ENCODE data around the gene CCSER2.

DNA sequence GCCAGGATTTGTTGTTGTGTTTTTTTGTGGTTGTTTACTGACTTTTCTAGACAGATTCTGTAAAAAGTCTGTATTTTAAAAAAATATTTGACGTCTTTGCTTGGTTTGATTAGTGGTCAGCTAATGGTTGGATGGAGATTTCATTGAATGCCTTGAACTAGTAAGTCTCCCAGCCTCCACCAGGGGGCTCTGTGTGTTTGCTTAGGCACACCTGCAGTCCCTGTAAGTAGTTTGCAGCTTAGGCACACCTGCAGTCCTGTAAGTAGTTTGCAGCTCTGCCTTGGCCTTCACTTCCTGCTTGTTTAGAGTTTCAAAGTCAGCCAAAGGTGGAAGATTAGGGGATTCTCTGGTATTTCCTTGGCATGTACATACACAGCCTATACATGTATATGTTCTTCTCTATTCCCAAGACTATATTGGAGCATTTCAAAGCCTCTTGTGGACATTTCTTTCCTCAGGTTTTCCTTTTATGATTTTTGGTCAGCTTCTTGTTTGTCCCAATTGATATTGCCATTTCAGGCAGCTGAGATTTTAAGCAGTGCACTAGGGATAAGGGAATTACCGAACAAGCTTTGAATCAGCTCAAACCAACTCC, 101.6 kb downstream of the CCSER2 start:
- TF ChIP-seq, protein P1, sequence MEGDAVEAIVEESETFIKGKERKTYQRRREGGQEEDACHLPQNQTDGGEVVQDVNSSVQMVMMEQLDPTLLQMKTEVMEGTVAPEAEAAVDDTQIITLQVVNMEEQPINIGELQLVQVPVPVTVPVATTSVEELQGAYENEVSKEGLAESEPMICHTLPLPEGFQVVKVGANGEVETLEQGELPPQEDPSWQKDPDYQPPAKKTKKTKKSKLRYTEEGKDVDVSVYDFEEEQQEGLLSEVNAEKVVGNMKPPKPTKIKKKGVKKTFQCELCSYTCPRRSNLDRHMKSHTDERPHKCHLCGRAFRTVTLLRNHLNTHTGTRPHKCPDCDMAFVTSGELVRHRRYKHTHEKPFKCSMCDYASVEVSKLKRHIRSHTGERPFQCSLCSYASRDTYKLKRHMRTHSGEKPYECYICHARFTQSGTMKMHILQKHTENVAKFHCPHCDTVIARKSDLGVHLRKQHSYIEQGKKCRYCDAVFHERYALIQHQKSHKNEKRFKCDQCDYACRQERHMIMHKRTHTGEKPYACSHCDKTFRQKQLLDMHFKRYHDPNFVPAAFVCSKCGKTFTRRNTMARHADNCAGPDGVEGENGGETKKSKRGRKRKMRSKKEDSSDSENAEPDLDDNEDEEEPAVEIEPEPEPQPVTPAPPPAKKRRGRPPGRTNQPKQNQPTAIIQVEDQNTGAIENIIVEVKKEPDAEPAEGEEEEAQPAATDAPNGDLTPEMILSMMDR (IDR thresholded peaks at IDR 0.05; ENCODE audit: low read length) = peak; percentile 80
- TF ChIP-seq EZH2 (IDR thresholded peaks at IDR 0.05; ENCODE audit: borderline replicate concordance, low read length) = no peak
